VCaP (cell line): ENCODE measurements around the gene SMAD1.
A peak's percentile ranks its signal among the peaks of the same experiment; 100 is the strongest.

Source experiments
- H3K27ac ChIP-seq: fragments of 450-650 bp; 2 replicates; pipeline ENCODE4 v1.5.1; 2017
- CTCF ChIP-seq: fragments of 450-650 bp; conservative IDR thresholded peaks from 2 replicates; pipeline ENCODE4 v1.5.1; 2017; ENCODE audit warnings: mild to moderate bottlenecking, moderate library complexity

The SMAD1 gene

GRCh38 chr4:145545538-145546174 is 64.0 kb downstream of the SMAD1 start:
- TF ChIP-seq CTCF = no peak
- peak overlapping the region; percentile 44 for H3K27ac ChIP-seq

GRCh38 chr4:145546175-145546915 is 64.7 kb downstream of the SMAD1 start:
- TF ChIP-seq CTCF = no peak
- H3K27ac ChIP-seq = peak overlapping the region; percentile 44

GRCh38 chr4:145551660-145552059 is 70.0 kb downstream of the SMAD1 start:
- no peak for TF ChIP-seq CTCF
- peak overlapping the region; percentile 36 for H3K27ac ChIP-seq

- TF ChIP-seq CTCF = no peak
- H3K27ac ChIP-seq = 0 out of 2 replicates have a peak overlapping the region, but pooled peaks have one; percentile 71
Observed at GRCh38 chr4:145552181-145552822, 70.6 kb downstream of the SMAD1 start.

GRCh38 chr4:145553375-145553774 is 71.7 kb downstream of the SMAD1 start:
- H3K27ac ChIP-seq = peak overlapping the region; percentile 71; the same call in 1 of the 2 replicates
- TF ChIP-seq CTCF = no peak

- H3K27ac ChIP-seq = peak overlapping the region; percentile 71
- no peak for TF ChIP-seq CTCF
Observed at GRCh38 chr4:145554691-145555090, 73.0 kb downstream of the SMAD1 start.

- peak; percentile 69 for TF ChIP-seq CTCF
- no peak overlapping the region for H3K27ac ChIP-seq
Observed at GRCh38 chr4:145557720-145558119, 76.1 kb downstream of the SMAD1 start.
